Tongue (tissue), 2 donors: Measurements from ENCODE around the gene FRMD3. TPM values are rescaled to one million over a fixed set of nuclear protein-coding genes. Genes with fewer than 3 reads are reported as not detected.

Experiments
- DNase-seq: peaks from one replicate; pipeline ENCODE4 v3.0.0-alpha.2; 2015
- total RNA-seq: library from RNA; depleted of rRNA; stranded (reverse); fragments of >200 nt; gene quantifications from one replicate; pipeline ENCODE4 v1.2.3, GENCODE V29; 2014

The FRMD3 gene
- total RNA-seq, 1 donor from 2014 or later: 33.2 TPM

- no peak for DNase-seq
Measured at GRCh38 chr9:83330207-83331196, 207.7 kb downstream of the FRMD3 start.

- DNase-seq: peak; percentile 43
Measured at GRCh38 chr9:83327750-83328622, 210.2 kb downstream of the FRMD3 start.

GRCh38 chr9:83327323-83327722, 210.9 kb downstream of the FRMD3 start:
- DNase-seq: no peak

DNA sequence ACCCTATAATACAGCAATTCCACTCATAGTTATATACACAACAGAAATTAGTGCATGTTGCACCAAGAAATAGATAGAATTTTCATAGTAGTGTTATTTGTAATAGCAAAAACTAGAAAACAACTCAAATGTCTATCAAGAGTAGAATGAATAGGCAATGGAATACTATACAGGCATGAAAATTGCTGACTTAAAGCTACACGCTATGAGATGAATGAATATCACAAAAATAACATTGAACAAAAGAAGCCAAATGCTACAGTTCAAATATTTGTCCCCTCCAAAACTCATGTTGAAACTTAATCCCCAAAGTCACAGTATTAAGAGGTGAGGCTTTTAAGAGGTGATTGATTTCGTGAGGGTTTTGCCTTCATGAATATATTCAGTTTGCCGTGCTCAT, 215.1 kb downstream of the FRMD3 start:
- no peak for DNase-seq

DNA sequence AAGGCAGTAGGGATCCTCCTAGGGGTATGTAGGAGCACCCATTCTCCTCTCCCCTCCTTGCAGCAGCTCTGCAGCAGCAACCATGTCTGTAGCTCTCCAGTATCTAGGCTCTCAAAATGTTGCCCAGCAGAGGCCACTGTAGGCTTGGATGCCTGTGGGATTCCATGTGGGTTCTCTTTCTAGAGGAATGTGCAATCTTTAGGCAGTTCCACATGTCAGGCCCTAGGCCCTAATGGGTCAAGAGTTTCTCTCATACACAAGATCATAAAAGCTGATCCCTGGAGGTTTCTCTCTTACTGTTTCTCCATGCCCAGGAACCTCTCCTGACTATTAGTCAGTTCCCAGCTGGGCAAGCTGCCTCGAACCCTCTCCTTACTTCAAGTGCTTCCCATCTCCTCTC, 215.8 kb downstream of the FRMD3 start:
- no peak for DNase-seq

DNA sequence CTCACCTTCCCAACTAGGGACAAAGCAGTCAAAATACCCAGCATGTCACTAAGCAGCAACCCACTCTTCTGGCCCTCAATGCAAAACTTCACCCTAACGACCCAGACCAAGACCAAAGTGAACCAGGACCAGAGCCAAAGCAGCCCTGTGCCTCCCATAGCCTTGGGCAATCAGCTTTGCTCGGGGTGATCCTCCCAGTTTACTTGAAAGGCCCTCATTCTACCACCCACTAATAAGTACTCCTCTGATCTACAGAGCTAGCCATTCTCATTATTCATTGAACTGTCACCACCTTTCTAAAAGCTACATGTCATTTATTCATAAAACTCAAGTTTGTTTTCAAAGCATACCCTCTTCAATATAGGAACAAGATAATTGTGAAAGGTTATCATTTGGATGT, 221.0 kb downstream of the FRMD3 start:
- no peak for DNase-seq

DNA sequence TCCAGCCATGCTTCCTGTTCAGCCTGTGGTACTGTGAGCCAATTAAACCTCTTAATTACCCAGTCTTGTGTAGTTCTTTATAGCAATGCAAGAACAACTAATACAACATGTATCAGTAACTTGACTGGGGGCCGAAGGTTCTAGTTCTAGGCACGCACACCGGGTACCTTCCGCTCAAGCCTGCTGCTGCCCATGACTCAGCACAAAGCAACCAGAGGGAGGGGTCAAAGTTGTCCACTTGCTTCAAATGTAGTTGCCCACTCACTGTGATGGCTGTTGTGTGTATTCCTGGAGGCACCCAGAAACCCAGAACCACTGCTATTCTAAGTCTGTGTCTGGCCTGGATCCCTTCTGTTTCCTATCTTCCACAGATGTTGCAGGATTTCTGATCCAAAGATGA, 222.6 kb downstream of the FRMD3 start:
- DNase-seq: no peak

- no peak for DNase-seq
Measured at GRCh38 chr9:83313781-83314180, 224.4 kb downstream of the FRMD3 start.

- DNase-seq: no peak
Measured at GRCh38 chr9:83312537-83312936, 225.7 kb downstream of the FRMD3 start.

GRCh38 chr9:83307066-83307724, 231.0 kb downstream of the FRMD3 start:
- peak; percentile 76 for DNase-seq

GRCh38 chr9:83304686-83305085, 233.5 kb downstream of the FRMD3 start:
- peak; percentile 94 for DNase-seq

DNA sequence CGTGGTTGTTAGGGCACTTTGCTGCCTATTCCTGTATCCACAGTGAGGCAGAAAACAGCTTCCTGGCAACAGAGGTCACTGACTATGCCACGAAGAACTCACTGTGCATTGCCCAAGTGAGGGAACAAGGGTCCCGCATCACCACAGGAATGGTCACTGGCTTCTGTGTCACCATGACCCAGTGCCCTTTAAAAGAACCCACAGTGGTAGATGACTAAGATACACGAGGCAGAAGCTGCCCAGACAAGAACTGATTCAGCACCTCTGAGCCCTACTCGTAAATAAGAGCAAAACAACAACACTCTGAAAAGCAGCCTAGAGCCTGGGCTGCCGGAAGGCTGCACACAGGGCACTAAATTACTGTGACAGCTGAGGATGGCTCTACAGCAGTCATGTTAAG, 238.6 kb downstream of the FRMD3 start:
- DNase-seq: no peak

DNA sequence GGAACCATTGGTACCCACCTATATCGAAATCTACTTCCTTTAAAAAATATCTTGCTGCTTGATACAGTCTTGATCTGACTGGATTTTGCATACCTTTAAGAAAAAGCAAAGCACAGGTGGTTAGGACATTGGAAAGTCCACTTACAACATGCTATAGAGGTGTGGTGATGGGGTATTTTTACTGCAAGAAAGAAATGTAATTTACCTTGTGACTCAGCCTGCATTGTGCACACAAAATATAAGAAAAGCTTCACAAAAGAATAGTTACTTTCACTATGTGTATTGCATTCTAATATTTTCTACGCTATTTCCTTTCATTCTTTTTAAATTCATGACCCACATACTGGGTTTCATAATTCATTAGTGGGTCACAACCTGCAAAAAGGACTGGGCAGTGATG, 239.1 kb downstream of the FRMD3 start:
- DNase-seq: no peak

GRCh38 chr9:83296123-83296522, 242.1 kb downstream of the FRMD3 start:
- DNase-seq: no peak

DNA sequence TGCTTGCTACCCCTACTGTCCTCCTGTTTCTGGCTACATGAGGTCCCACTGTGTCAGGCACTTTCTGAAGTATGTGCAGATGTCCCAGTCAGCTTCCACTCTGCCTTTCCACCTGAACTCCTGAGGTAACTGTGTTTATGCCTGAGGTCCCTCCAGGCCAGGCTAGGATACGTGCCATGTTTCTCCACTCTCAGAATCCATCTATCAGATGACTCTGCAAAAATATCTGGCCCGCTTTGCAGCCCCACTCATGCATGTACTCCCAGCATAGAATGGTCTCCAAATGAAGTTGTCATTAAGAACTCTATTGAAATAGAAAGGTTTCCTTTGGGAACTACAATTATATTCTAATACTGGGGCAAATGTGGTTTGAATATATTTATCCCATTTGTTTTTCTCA, 243.4 kb downstream of the FRMD3 start:
- no peak for DNase-seq

DNA sequence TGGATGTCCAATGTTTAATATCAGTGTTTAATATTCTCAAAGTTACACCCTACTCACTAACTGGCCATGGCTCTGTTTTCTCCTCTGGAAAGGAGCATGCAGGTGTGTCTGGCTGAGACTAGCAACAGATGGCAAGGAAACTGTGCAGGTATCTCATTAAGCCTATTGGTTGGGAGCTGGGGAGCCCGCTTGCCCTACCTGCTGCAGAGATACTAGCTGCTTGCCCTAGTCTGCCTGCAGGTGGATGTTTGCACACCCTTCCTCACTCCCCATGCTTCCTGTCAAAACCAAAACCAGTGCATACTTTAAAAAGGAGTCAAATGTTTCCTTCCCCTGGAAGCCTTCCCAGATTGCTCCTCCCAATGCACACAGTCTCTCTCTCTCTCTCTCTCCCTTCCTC, 247.0 kb downstream of the FRMD3 start:
- DNase-seq: no peak

- DNase-seq: no peak
Measured at GRCh38 chr9:83290692-83291091, 247.5 kb downstream of the FRMD3 start.

GRCh38 chr9:83287021-83287420, 251.2 kb downstream of the FRMD3 start:
- no peak for DNase-seq

DNA sequence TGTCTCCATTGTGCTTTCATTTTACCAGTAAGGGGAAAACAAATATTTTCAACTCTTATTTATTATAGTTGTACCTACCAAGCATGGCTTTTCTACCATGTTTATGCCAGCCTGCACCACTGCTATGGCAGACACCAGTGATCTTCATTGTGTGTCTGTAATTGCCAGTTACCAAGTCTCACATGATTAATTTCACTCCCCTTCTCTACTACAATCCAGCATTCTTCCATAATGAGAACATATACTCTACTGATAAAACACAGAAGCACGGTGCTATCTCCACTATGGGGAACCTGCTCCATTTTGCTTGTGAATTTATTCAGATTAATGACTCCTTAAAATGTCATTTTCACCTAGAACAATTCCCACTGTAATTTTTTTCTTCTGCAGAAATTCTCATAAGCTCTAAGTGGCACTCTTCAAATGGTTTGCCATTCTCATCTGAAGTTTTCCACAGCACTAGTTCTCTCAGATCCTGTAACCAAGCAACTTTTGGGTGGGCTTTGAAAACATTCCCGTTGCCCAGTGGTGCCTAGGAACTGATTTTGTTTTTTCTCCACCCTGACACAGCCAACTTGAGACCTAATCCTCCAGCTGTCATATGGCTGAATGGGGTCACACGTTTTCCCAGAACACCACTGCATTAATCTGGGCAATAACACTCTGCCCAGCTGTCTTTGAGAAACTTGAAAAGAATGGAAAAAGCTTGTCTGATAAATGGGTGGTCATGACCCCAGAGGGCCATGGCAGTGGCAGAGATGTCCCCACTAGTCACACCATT, 252.6 kb downstream of the FRMD3 start:
- peak; percentile 94 for DNase-seq

GRCh38 chr9:83284746-83285145, 253.5 kb downstream of the FRMD3 start:
- DNase-seq: peak; percentile 86

DNA sequence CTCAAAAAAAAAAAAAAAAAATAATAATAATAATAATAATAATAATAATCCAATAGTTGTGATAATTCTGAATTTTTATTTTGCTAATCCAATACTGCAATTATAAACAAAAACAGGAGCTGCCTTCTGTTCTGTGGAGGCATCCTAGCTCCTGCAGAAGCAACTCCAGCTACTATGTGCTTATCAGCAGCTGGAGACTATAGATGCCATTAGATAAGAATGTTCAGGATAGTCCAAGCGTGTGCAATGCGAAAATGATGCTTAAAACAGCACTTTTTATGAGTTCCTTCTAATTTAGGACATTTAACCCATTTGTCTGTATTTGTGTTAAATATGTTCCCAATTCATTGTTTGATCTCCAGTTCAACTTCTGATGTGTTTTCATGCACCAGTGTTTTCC, 254.7 kb downstream of the FRMD3 start:
- DNase-seq: no peak
